Measurements from ENCODE around the gene ACBD6.

ACBD6 gene

GRCh38 chr1:180343921-180344769, 158.2 kb downstream of the ACBD6 start:
- TF ChIP-seq CTCF (IDR thresholded peaks at IDR 0.05; ENCODE audit: low read depth, low read length) = no peak
- DNase-seq (ENCODE audit: low read depth, low spot score) = peak; percentile 52
- no peak overlapping the region for H3K4me3 ChIP-seq (ENCODE audit: low read depth, low read length)
- in situ Hi-C loops (cut with HindIII; ENCODE audit: low sequenced_read_pairs) = no loop called here

DNA sequence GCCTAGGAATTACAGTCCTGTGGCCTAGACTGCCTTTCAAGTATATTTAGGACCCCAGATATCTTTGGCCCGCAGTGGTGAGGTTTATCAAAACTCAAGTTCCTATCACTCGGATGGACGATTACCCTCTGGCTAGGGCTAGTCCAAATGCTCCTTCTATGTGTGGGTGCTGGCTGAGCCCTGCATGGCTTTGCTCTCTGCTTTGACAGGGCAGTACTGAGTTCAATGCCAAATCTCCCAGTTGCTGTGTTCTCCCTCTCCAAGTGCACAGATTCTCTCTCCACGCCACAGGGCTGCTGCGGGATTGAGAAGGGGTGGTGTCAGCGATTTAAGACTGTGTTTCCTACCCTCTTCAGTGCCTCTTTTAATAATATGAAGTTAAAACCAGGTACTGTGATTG, 175.3 kb downstream of the ACBD6 start:
- DNase-seq (ENCODE audit: low read depth, low spot score) = no peak
- in situ Hi-C loops (cut with HindIII; ENCODE audit: low sequenced_read_pairs) = no loop called here
- no peak overlapping the region for H3K4me3 ChIP-seq (ENCODE audit: low read depth, low read length)
- no peak for TF ChIP-seq CTCF (IDR thresholded peaks at IDR 0.05; ENCODE audit: low read depth, low read length)

DNA sequence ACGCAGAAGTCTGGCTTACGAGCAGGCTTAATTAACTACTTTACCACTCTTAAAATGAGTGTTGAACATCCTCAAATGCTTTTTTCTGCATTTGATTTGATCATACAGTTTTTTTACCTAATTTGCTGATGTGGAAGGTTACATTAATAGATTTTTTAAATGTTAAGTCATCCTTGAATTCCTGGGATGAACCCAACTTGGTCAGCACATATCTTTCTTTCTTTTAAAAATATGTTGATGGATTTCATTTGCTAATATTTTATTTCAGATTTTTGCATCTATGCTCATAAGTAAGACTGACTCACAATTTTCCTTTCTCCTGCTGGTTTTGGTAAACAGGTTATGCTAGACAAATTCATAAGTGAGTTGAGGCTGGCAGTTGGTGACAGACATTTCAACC, 189.5 kb downstream of the ACBD6 start:
- in situ Hi-C loops (cut with HindIII; ENCODE audit: low sequenced_read_pairs) = no loop called here
- no peak overlapping the region for H3K4me3 ChIP-seq (ENCODE audit: low read depth, low read length)
- no peak for TF ChIP-seq CTCF (IDR thresholded peaks at IDR 0.05; ENCODE audit: low read depth, low read length)
- DNase-seq (ENCODE audit: low read depth, low spot score) = no peak

- H3K4me3 ChIP-seq (ENCODE audit: low read depth, low read length) = no peak overlapping the region
- in situ Hi-C loops (cut with HindIII; ENCODE audit: low sequenced_read_pairs) = no loop called here
- DNase-seq (ENCODE audit: low read depth, low spot score) = peak; percentile 29
- no peak for TF ChIP-seq CTCF (IDR thresholded peaks at IDR 0.05; ENCODE audit: low read depth, low read length)
These were observed 191.2 kb downstream of the ACBD6 start for GRCh38 chr1:180311011-180311730.

DNA sequence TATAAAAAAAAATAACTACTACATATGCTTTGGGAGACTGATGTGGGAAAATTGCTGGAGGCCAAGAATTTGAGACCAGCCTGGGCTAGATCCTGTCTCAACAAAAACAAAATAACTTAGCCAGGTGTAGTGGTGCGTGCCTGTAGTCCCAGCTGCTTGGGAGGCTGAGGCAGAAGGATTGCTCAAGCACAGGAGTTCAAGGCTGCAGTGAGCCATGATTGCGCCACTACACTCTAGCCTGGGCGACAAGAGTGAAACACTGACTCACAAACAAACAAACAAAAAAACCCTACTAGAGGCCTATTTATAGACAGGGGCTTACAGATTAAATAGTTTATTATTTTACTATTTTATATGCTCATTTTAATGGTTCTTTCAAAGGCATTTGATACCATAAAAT, 192.3 kb downstream of the ACBD6 start:
- H3K4me3 ChIP-seq (ENCODE audit: low read depth, low read length) = no peak overlapping the region
- TF ChIP-seq CTCF (IDR thresholded peaks at IDR 0.05; ENCODE audit: low read depth, low read length) = no peak
- no peak for DNase-seq (ENCODE audit: low read depth, low spot score)
- in situ Hi-C loops (cut with HindIII; ENCODE audit: low sequenced_read_pairs) = no loop called here

- in situ Hi-C loops (cut with HindIII; ENCODE audit: low sequenced_read_pairs) = no loop called here
- peak; percentile 63 for DNase-seq (ENCODE audit: low read depth, low spot score)
- H3K4me3 ChIP-seq (ENCODE audit: low read depth, low read length) = no peak overlapping the region
- TF ChIP-seq CTCF (IDR thresholded peaks at IDR 0.05; ENCODE audit: low read depth, low read length) = no peak
These were observed 193.0 kb downstream of the ACBD6 start for GRCh38 chr1:180309338-180309737.

All from astrocyte of the spinal cord (primary cell).